Measurements from ENCODE around the gene RAB11FIP3. TPM values are rescaled to one million over a fixed set of nuclear protein-coding genes. Genes with fewer than 3 reads are reported as not detected.

Gene RAB11FIP3
- total and polyA plus RNA-seq, 9 of the 15 experiments (the other 6 are each of a cell fraction or from before 2014, with no cell fraction given), result 0.46 to 13.1 (median 4.3) TPM

- TF ChIP-seq SLC30A9 (CRISPR knock-in tag; IDR thresholded peaks at IDR 0.05) (no peak), HMG20B (CRISPR knock-in tag; IDR thresholded peaks at IDR 0.05) (no peak), SMAD2 (IDR thresholded peaks at IDR 0.05; ENCODE audit: low read depth, low read length) (no peak), CREB5 (CRISPR knock-in tag; IDR thresholded peaks at IDR 0.05) (no peak), GABPB2 (CRISPR knock-in tag; conservative IDR thresholded peaks at IDR 0.05) (no peak), ZBTB1 (CRISPR knock-in tag; IDR thresholded peaks at IDR 0.05; ENCODE audit: borderline replicate concordance, low read depth) (no peak), PRDM10 (IDR thresholded peaks at IDR 0.05; ENCODE audit: partially characterized antibody) (no peak), ID3 (CRISPR knock-in tag; IDR thresholded peaks at IDR 0.05) (no peak), ID3 (tag; IDR thresholded peaks at IDR 0.05) (peak; percentile 42; the same call in 1 of the 2 replicates), POLR2H (tag; IDR thresholded peaks at IDR 0.05; ENCODE audit: low read depth) (no peak), ZNF146 (CRISPR knock-in tag; IDR thresholded peaks at IDR 0.05; ENCODE audit: unreplicated experiment) (no peak), ATF3 (IDR thresholded peaks at IDR 0.05) (peak; percentile 71), ATF3 (CRISPR knock-in tag; conservative IDR thresholded peaks at IDR 0.05) (no peak), RCOR1 (IDR thresholded peaks at IDR 0.05; ENCODE audit: borderline replicate concordance in 1 of 2, low read depth in 2 of 2, low read length in 2 of 2) (peak in 1 of 2 experiments; percentile 90; a peak in 2 of 4 replicates), LEF1 (IDR thresholded peaks at IDR 0.05) (no peak), PRPF4 (IDR thresholded peaks at IDR 0.05; ENCODE audit: insufficient read depth, low read depth, low read length, poor library complexity, severe bottlenecking) (no peak), MYBL2 (IDR thresholded peaks at IDR 0.05; ENCODE audit: low read depth) (no peak), MYBL2 (CRISPR knock-in tag; IDR thresholded peaks at IDR 0.05; ENCODE audit: borderline replicate concordance) (no peak)
- TF ChIP-seq, protein P1, sequence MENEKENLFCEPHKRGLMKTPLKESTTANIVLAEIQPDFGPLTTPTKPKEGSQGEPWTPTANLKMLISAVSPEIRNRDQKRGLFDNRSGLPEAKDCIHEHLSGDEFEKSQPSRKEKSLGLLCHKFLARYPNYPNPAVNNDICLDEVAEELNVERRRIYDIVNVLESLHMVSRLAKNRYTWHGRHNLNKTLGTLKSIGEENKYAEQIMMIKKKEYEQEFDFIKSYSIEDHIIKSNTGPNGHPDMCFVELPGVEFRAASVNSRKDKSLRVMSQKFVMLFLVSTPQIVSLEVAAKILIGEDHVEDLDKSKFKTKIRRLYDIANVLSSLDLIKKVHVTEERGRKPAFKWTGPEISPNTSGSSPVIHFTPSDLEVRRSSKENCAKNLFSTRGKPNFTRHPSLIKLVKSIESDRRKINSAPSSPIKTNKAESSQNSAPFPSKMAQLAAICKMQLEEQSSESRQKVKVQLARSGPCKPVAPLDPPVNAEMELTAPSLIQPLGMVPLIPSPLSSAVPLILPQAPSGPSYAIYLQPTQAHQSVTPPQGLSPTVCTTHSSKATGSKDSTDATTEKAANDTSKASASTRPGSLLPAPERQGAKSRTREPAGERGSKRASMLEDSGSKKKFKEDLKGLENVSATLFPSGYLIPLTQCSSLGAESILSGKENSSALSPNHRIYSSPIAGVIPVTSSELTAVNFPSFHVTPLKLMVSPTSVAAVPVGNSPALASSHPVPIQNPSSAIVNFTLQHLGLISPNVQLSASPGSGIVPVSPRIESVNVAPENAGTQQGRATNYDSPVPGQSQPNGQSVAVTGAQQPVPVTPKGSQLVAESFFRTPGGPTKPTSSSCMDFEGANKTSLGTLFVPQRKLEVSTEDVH (IDR thresholded peaks at IDR 0.05; ENCODE audit: low read depth, partially characterized antibody), result no peak
Measured at GRCh38 chr16:391885-392335, 33.5 kb upstream of the RAB11FIP3 start (continued).

Measured in K562 (cell line).